Measurements from ENCODE around the gene CDC14B.

The CDC14B gene

GRCh38 chr9:96489482-96489979 lies 130.1 kb downstream of the CDC14B start:
- Histone ChIP-seq H3K27ac (ENCODE audit: low read length) (no peak overlapping the region), H3K79me2 (ENCODE audit: insufficient read depth, low read length) (no peaks in the 10 kb centered on the region), H2AFZ (ENCODE audit: low read depth, low read length) (no peak overlapping the region), H3K4me1 (ENCODE audit: insufficient read depth, low read length) (no peaks in the 10 kb centered on the region), H3K9ac (ENCODE audit: low read depth, low read length) (no peak overlapping the region), H3K36me3 (ENCODE audit: insufficient read depth, low read length) (peaks cover 3% of the 10 kb centered on the region; the same call in 1 of the 2 replicates), H3K9me3 (ENCODE audit: insufficient read depth, low read length, severe bottlenecking) (no peaks in the 10 kb centered on the region), H3K4me2 (ENCODE audit: insufficient read depth, low read length) (no peak overlapping the region), H4K20me1 (ENCODE audit: insufficient read depth, low read length) (no peaks in the 10 kb centered on the region), H3K4me3 (ENCODE audit: low read depth in 1 of 2, low read length in 2 of 2) (no peak overlapping the region), H3K27me3 (ENCODE audit: insufficient read depth, low read length, poor library complexity) (no peaks in the 10 kb centered on the region)
- TF ChIP-seq EZH2 (IDR thresholded peaks at IDR 0.05; ENCODE audit: borderline replicate concordance, low read depth, low read length, severe bottlenecking) (no peak), CTCF (IDR thresholded peaks at IDR 0.05; ENCODE audit: borderline replicate concordance, extremely low read depth, low read length, poor library complexity, severe bottlenecking) (no peak)
- no peak for DNase-seq
- no peak for ATAC-seq (ENCODE audit: insufficient read depth, low read depth)

GRCh38 chr9:96487949-96488348 lies 131.7 kb downstream of the CDC14B start:
- ATAC-seq (ENCODE audit: insufficient read depth, low read depth): no peak
- no peaks in the 10 kb centered on the region for H3K79me2 ChIP-seq (ENCODE audit: insufficient read depth, low read length)
- H3K9me3 ChIP-seq (ENCODE audit: insufficient read depth, low read length, severe bottlenecking): no peaks in the 10 kb centered on the region
- no peaks in the 10 kb centered on the region for H3K4me1 ChIP-seq (ENCODE audit: insufficient read depth, low read length)
- H3K4me2 ChIP-seq (ENCODE audit: insufficient read depth, low read length): no peak overlapping the region
- H3K4me3 ChIP-seq (ENCODE audit: low read depth in 1 of 2, low read length in 2 of 2): no peak overlapping the region
- H3K27ac ChIP-seq (ENCODE audit: low read length): no peak overlapping the region
- peaks cover 3% of the 10 kb centered on the region; the same call in 1 of the 2 replicates for H3K36me3 ChIP-seq (ENCODE audit: insufficient read depth, low read length)
- TF ChIP-seq CTCF (IDR thresholded peaks at IDR 0.05; ENCODE audit: borderline replicate concordance, extremely low read depth, low read length, poor library complexity, severe bottlenecking) (no peak), EZH2 (IDR thresholded peaks at IDR 0.05; ENCODE audit: borderline replicate concordance, low read depth, low read length, severe bottlenecking) (no peak)
- DNase-seq: no peak
- no peaks in the 10 kb centered on the region for H3K27me3 ChIP-seq (ENCODE audit: insufficient read depth, low read length, poor library complexity)
- no peak overlapping the region for H2AFZ ChIP-seq (ENCODE audit: low read depth, low read length)
- no peak overlapping the region for H3K9ac ChIP-seq (ENCODE audit: low read depth, low read length)
- no peaks in the 10 kb centered on the region for H4K20me1 ChIP-seq (ENCODE audit: insufficient read depth, low read length)

- H3K36me3 ChIP-seq (ENCODE audit: insufficient read depth, low read length): peaks cover 3% of the 10 kb centered on the region; the same call in 1 of the 2 replicates
- TF ChIP-seq EZH2 (IDR thresholded peaks at IDR 0.05; ENCODE audit: borderline replicate concordance, low read depth, low read length, severe bottlenecking) (no peak), CTCF (IDR thresholded peaks at IDR 0.05; ENCODE audit: borderline replicate concordance, extremely low read depth, low read length, poor library complexity, severe bottlenecking) (no peak)
- no peak for DNase-seq
- no peaks in the 10 kb centered on the region for H4K20me1 ChIP-seq (ENCODE audit: insufficient read depth, low read length)
- no peak overlapping the region for H3K4me3 ChIP-seq (ENCODE audit: low read depth in 1 of 2, low read length in 2 of 2)
- no peaks in the 10 kb centered on the region for H3K79me2 ChIP-seq (ENCODE audit: insufficient read depth, low read length)
- no peaks in the 10 kb centered on the region for H3K9me3 ChIP-seq (ENCODE audit: insufficient read depth, low read length, severe bottlenecking)
- no peak overlapping the region for H3K4me2 ChIP-seq (ENCODE audit: insufficient read depth, low read length)
- no peak overlapping the region for H3K9ac ChIP-seq (ENCODE audit: low read depth, low read length)
- H2AFZ ChIP-seq (ENCODE audit: low read depth, low read length): no peak overlapping the region
- H3K27me3 ChIP-seq (ENCODE audit: insufficient read depth, low read length, poor library complexity): no peaks in the 10 kb centered on the region
- H3K4me1 ChIP-seq (ENCODE audit: insufficient read depth, low read length): no peaks in the 10 kb centered on the region
- ATAC-seq (ENCODE audit: insufficient read depth, low read depth): no peak
- no peak overlapping the region for H3K27ac ChIP-seq (ENCODE audit: low read length)
These were observed 132.6 kb downstream of the CDC14B start for GRCh38 chr9:96487029-96487396.
